ENCODE data around the gene GARNL3. TPM values are rescaled to one million over a fixed set of nuclear protein-coding genes. Genes with fewer than 3 reads are reported as not detected.

GARNL3 gene
- total and polyA plus RNA-seq, 2 of the 13 experiments (the other 11 are each of a cell fraction or from before 2014, with no cell fraction given), result 3.9 to 11.0 TPM

DNA sequence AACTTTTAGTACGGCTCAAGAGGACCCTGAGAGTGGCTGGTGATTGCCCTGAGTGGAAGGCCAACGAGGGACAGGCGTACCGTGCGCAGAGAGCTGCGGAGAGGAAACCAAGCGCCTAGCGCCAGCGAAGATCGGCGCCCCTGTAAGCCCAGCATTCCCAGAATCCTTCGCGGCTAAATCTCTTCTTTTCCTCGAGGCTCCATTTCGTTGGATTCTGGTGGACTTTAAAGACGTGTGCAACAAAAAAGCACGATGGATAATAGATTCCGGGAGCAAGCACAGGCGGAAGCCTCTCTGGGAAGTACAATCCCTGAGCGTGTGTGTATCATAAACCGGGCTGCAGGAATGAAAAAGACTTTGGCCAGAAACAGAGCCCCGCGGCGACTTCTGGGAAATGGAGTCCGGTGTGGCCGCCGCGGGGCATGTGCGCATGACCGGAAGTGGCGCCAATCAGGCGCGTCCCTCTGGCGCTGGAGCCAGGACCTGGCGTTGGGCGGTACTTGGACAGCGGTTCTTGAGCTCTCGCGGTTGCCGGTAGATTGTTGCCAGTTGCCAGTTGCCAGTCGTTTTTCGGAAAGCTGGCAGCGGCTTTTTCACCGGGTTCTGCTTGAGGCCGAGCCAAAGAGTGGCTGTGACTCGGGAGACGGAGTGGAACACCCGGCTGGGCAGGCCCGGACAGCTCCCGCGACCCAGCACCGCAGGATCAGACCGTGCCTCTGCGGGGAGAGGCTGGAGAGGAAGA is 159.5 kb downstream of the GARNL3 start, which contains the start of gene ZNF79 (continued):
- no peak for TF ChIP-seq MAZ (IDR thresholded peaks at IDR 0.05; ENCODE audit: borderline replicate concordance, low read depth, low read length)
- peak; percentile 28; the same call in 1 of the 2 replicates for TF ChIP-seq MAZ (CRISPR knock-in tag; IDR thresholded peaks at IDR 0.05; ENCODE audit: low read depth)
- peak; percentile 41; the same call in 1 of the 2 replicates for TF ChIP-seq ZNF547 (CRISPR knock-in tag; IDR thresholded peaks at IDR 0.05)
- peak; percentile 66; the same call in 1 of the 2 replicates for TF ChIP-seq MYC (CRISPR knock-in tag; IDR thresholded peaks at IDR 0.05; ENCODE audit: borderline replicate concordance)
- TF ChIP-seq HNRNPH1 (optimal IDR thresholded peaks at IDR 0.05; ENCODE audit: low read depth, low read length), result no peak
- TF ChIP-seq ZNF816 (CRISPR knock-in tag; IDR thresholded peaks at IDR 0.05; ENCODE audit: borderline replicate concordance), result peak; percentile 48; the same call in 1 of the 2 replicates
- TF ChIP-seq, protein P1, sequence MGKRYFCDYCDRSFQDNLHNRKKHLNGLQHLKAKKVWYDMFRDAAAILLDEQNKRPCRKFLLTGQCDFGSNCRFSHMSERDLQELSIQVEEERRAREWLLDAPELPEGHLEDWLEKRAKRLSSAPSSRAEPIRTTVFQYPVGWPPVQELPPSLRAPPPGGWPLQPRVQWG (CRISPR knock-in tag; IDR thresholded peaks at IDR 0.05; ENCODE audit: borderline replicate concordance, low read depth), result no peak
- TF ChIP-seq ZNF350 (CRISPR knock-in tag; IDR thresholded peaks at IDR 0.05; ENCODE audit: borderline replicate concordance, low read depth), result peak; percentile 94
- peak; percentile 38; the same call in 1 of the 2 replicates for TF ChIP-seq SMAD3 (CRISPR knock-in tag; IDR thresholded peaks at IDR 0.05)
- TF ChIP-seq ZNF891 (CRISPR knock-in tag; IDR thresholded peaks at IDR 0.05), result no peak
- peak; percentile 47; the same call in 1 of the 2 replicates for TF ChIP-seq ZNF768 (CRISPR knock-in tag; IDR thresholded peaks at IDR 0.05)
- no peak for TF ChIP-seq ZNF30 (CRISPR knock-in tag; IDR thresholded peaks at IDR 0.05)
- TF ChIP-seq, protein P2, sequence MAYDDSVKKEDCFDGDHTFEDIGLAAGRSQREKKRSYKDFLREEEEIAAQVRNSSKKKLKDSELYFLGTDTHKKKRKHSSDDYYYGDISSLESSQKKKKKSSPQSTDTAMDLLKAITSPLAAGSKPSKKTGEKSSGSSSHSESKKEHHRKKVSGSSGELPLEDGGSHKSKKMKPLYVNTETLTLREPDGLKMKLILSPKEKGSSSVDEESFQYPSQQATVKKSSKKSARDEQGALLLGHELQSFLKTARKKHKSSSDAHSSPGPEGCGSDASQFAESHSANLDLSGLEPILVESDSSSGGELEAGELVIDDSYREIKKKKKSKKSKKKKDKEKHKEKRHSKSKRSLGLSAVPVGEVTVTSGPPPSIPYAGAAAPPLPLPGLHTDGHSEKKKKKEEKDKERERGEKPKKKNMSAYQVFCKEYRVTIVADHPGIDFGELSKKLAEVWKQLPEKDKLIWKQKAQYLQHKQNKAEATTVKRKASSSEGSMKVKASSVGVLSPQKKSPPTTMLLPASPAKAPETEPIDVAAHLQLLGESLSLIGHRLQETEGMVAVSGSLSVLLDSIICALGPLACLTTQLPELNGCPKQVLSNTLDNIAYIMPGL (CRISPR knock-in tag; IDR thresholded peaks at IDR 0.05; ENCODE audit: borderline replicate concordance in 1 of 2, low read depth in 1 of 2), result peak; percentile 28 to 65; a peak in 3 of 4 replicates
- peak; percentile 87 for TF ChIP-seq ZFP82 (CRISPR knock-in tag; IDR thresholded peaks at IDR 0.05; ENCODE audit: borderline replicate concordance)
- TF ChIP-seq HDAC6 (IDR thresholded peaks at IDR 0.05; ENCODE audit: low read depth, low read length), result no peak
- TF ChIP-seq, protein P3, sequence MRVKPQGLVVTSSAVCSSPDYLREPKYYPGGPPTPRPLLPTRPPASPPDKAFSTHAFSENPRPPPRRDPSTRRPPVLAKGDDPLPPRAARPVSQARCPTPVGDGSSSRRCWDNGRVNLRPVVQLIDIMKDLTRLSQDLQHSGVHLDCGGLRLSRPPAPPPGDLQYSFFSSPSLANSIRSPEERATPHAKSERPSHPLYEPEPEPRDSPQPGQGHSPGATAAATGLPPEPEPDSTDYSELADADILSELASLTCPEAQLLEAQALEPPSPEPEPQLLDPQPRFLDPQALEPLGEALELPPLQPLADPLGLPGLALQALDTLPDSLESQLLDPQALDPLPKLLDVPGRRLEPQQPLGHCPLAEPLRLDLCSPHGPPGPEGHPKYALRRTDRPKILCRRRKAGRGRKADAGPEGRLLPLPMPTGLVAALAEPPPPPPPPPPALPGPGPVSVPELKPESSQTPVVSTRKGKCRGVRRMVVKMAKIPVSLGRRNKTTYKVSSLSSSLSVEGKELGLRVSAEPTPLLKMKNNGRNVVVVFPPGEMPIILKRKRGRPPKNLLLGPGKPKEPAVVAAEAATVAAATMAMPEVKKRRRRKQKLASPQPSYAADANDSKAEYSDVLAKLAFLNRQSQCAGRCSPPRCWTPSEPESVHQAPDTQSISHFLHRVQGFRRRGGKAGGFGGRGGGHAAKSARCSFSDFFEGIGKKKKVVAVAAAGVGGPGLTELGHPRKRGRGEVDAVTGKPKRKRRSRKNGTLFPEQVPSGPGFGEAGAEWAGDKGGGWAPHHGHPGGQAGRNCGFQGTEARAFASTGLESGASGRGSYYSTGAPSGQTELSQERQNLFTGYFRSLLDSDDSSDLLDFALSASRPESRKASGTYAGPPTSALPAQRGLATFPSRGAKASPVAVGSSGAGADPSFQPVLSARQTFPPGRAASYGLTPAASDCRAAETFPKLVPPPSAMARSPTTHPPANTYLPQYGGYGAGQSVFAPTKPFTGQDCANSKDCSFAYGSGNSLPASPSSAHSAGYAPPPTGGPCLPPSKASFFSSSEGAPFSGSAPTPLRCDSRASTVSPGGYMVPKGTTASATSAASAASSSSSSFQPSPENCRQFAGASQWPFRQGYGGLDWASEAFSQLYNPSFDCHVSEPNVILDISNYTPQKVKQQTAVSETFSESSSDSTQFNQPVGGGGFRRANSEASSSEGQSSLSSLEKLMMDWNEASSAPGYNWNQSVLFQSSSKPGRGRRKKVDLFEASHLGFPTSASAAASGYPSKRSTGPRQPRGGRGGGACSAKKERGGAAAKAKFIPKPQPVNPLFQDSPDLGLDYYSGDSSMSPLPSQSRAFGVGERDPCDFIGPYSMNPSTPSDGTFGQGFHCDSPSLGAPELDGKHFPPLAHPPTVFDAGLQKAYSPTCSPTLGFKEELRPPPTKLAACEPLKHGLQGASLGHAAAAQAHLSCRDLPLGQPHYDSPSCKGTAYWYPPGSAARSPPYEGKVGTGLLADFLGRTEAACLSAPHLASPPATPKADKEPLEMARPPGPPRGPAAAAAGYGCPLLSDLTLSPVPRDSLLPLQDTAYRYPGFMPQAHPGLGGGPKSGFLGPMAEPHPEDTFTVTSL (CRISPR knock-in tag; IDR thresholded peaks at IDR 0.05; ENCODE audit: borderline replicate concordance), result peak; percentile 9; the same call in 1 of the 2 replicates
- no peak for TF ChIP-seq ZMYM3 (CRISPR knock-in tag; IDR thresholded peaks at IDR 0.05)
- TF ChIP-seq, protein P4, sequence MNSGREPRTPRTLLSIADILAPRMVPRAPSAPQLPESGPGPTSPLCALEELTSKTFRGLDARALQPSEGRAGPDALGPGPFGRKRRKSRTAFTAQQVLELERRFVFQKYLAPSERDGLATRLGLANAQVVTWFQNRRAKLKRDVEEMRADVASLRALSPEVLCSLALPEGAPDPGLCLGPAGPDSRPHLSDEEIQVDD (CRISPR knock-in tag; IDR thresholded peaks at IDR 0.05; ENCODE audit: borderline replicate concordance), result 0 out of 2 replicates have a peak, but pooled peaks have one; percentile 24
- TF ChIP-seq BRD4 (CRISPR knock-in tag; IDR thresholded peaks at IDR 0.05), result no peak
- TF ChIP-seq ZNF180 (CRISPR knock-in tag; IDR thresholded peaks at IDR 0.05; ENCODE audit: borderline replicate concordance, low read depth), result no peak
